OCI-M2 (cell line): ENCODE data around the gene ERMP1.

Experiments
- DNase-seq: peaks from one replicate; lab custom pipeline; 2025; ENCODE audit not compliant: unreplicated experiment; lab: John Stamatoyannopoulos, UW

The ERMP1 gene

GRCh38 chr9:5853617-5854016 is 20.7 kb upstream of the ERMP1 start:
- no peak for DNase-seq

GRCh38 chr9:5852987-5853386 is 20.1 kb upstream of the ERMP1 start:
- no peak for DNase-seq

GRCh38 chr9:5851445-5851844 is 18.5 kb upstream of the ERMP1 start:
- DNase-seq = no peak

- DNase-seq = no peak
Measured at GRCh38 chr9:5850724-5851122, 17.8 kb upstream of the ERMP1 start.

GRCh38 chr9:5848372-5848882 is 15.5 kb upstream of the ERMP1 start:
- DNase-seq = no peak

GRCh38 chr9:5846501-5846921 is 13.6 kb upstream of the ERMP1 start:
- DNase-seq = no peak

GRCh38 chr9:5846096-5846495 is 13.2 kb upstream of the ERMP1 start:
- DNase-seq = no peak

- no peak for DNase-seq
Measured at GRCh38 chr9:5845157-5845531, 12.2 kb upstream of the ERMP1 start.

- no peak for DNase-seq
Measured at GRCh38 chr9:5843794-5844471, 11.0 kb upstream of the ERMP1 start.

GRCh38 chr9:5842929-5843793 is 10.2 kb upstream of the ERMP1 start:
- no peak for DNase-seq

GRCh38 chr9:5841771-5842573 is 9.1 kb upstream of the ERMP1 start:
- DNase-seq = no peak

GRCh38 chr9:5840788-5841187 is 7.9 kb upstream of the ERMP1 start:
- DNase-seq = no peak

- no peak for DNase-seq
Measured at GRCh38 chr9:5839572-5839902, 6.6 kb upstream of the ERMP1 start.

GRCh38 chr9:5838884-5839571 is 6.1 kb upstream of the ERMP1 start:
- DNase-seq = no peak

- DNase-seq = no peak
Measured at GRCh38 chr9:5835808-5836207, 2.9 kb upstream of the ERMP1 start.

GRCh38 chr9:5834214-5834613 is 1.3 kb upstream of the ERMP1 start:
- DNase-seq = no peak

GRCh38 chr9:5832071-5832537 is 813 bp downstream of the ERMP1 start:
- DNase-seq = no peak

- DNase-seq = no peak
Measured at GRCh38 chr9:5825895-5826622, 6.9 kb downstream of the ERMP1 start.

- no peak for DNase-seq
Measured at GRCh38 chr9:5825223-5825622, 7.7 kb downstream of the ERMP1 start.

GRCh38 chr9:5820425-5820824 is 12.5 kb downstream of the ERMP1 start:
- DNase-seq = no peak
